Measurements from ENCODE around the gene SLC30A4. TPM values are rescaled to one million over a fixed set of nuclear protein-coding genes. Genes with fewer than 3 reads are reported as not detected.
A peak's percentile ranks its signal among the peaks of the same experiment; 100 is the strongest.

SLC30A4 gene, protein sequence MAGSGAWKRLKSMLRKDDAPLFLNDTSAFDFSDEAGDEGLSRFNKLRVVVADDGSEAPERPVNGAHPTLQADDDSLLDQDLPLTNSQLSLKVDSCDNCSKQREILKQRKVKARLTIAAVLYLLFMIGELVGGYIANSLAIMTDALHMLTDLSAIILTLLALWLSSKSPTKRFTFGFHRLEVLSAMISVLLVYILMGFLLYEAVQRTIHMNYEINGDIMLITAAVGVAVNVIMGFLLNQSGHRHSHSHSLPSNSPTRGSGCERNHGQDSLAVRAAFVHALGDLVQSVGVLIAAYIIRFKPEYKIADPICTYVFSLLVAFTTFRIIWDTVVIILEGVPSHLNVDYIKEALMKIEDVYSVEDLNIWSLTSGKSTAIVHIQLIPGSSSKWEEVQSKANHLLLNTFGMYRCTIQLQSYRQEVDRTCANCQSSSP
- 1 to 10 TPM; 5.4 to 8.1 (median 7.2) TPM for total RNA-seq

DNA sequence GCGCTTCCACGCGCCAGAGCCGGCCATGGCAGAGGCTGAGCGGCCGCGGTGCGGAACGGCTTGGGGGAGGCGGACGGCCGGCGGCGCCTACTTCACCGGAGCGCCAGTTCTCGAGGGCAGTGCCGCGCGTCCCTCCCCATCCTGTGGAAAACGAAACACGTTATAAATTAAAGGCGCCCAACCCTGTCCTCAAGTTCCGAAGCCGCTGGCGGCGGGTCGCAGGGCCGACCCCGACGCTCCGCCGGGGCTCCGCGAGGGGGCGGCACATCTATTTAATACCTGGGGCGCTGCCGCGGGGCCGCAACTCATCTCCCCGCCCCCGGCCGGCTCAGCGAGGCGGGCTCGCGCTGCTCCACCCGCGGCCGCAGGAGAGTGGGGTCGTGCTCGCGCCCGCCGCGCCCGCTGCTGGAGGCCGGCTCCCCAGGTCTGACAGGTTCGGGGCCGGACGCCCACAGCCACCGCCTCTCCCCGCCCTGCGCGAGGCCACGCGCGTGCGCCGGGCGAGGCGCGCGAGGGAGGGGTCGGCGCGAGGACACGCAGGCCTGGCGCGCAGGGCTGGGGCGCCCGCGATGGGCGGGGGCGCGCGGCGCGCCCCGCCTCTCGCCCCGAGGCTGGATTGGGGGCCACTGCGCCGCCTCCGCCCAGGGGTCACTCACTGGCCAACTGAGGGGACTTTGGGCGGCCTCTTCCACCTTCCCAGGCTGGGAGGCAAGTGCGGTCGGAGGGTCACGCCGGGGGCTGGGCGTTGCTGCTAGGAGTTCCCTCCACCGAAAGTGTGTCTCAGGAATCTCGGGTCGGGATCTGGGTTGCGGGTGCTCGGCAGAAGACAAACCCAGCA lies at the start of gene SLC30A4:
TSS of gene SLC30A4 (minus strand) at position 428 of the 838 bp plus-strand sequence. CDS start at position 27, 401 bp downstream.
- 0% methylated on average over 22 to 33 of the region's 106 CpGs for WGBS, 2 donors
- intact Hi-C loops (cut with DNase I; ENCODE audit: low total_unique reads): no loop called here
- TF ChIP-seq POLR2A (IDR thresholded peaks at IDR 0.05): no peak
- TF ChIP-seq, protein P1, sequence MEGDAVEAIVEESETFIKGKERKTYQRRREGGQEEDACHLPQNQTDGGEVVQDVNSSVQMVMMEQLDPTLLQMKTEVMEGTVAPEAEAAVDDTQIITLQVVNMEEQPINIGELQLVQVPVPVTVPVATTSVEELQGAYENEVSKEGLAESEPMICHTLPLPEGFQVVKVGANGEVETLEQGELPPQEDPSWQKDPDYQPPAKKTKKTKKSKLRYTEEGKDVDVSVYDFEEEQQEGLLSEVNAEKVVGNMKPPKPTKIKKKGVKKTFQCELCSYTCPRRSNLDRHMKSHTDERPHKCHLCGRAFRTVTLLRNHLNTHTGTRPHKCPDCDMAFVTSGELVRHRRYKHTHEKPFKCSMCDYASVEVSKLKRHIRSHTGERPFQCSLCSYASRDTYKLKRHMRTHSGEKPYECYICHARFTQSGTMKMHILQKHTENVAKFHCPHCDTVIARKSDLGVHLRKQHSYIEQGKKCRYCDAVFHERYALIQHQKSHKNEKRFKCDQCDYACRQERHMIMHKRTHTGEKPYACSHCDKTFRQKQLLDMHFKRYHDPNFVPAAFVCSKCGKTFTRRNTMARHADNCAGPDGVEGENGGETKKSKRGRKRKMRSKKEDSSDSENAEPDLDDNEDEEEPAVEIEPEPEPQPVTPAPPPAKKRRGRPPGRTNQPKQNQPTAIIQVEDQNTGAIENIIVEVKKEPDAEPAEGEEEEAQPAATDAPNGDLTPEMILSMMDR (IDR thresholded peaks at IDR 0.05): no peak
- peak within 1 kb of the TSS; percentile 76 for H3K4me3 ChIP-seq (ENCODE audit: low read depth, poor library complexity, severe bottlenecking)
- DNase-seq (ENCODE audit: low spot score in 2 of 2): peak; percentile 33 to 93

DNA sequence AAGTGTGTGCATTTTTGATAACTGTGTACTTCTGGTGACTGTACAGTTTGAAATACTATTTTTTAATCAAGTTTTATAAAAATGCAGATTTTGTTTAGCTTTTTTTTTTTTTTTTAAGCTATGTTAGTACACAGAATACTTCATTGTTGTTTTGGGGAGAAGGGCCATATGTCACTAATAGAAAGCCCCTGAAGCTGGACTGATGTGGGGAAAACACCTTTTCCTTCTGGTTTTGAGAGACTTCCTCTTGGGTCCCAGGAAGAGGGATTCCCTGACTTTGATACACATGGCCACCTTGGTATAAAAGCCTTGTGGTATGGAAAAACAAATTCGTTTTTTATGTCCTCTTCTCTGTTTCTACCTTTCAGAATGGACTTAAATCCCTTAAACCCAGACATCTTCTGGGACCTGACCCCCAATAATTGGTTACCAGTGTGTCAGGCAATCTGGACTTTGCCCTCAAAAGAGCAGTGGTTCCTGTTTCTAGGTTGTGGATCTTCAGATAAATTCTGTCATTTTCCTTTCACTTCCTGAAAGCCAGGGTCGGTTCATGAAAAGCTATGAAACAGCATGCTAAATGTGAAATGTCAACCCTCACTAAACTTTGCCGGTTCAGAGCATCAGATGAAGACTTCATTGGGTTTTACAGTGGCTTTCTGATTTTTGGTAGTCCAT lies 33.5 kb upstream of the SLC30A4 start:
- intact Hi-C loops (cut with DNase I; ENCODE audit: low total_unique reads): no loop called here
- no peak for DNase-seq (ENCODE audit: low spot score in 2 of 2)
- WGBS, 2 donors: 60% methylated on average over 3 of the region's 3 CpGs
- H3K4me3 ChIP-seq (ENCODE audit: low read depth, poor library complexity, severe bottlenecking): no peak overlapping the region
- TF ChIP-seq POLR2A (IDR thresholded peaks at IDR 0.05): no peak
- TF ChIP-seq, protein P1 (IDR thresholded peaks at IDR 0.05): no peak

DNA sequence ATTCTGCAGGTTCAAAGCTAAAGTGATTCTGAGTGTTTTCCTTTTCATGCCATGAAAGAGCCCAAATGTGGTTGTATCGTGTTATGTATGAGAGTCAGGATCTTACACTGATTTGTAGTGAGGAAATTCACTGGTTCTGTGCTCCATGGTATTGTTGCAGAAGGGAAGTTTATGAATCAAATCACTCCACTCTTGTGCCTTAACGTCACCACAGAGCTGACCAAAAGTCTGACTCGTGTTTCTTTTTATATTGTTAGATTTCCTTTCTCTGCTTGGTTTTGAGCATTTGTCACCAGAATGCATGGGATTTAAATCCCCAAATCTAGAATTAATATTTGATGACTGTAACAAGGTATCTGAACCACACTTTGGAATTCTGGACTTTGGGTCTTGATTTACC lies 29.1 kb upstream of the SLC30A4 start:
- TF ChIP-seq POLR2A (IDR thresholded peaks at IDR 0.05): no peak
- TF ChIP-seq, protein P1 (IDR thresholded peaks at IDR 0.05): no peak
- H3K4me3 ChIP-seq (ENCODE audit: low read depth, poor library complexity, severe bottlenecking): no peak overlapping the region
- intact Hi-C loops (cut with DNase I; ENCODE audit: low total_unique reads): no loop called here
- WGBS, 2 donors: 63 to 79% methylated on average over 3 of the region's 3 CpGs
- no peak for DNase-seq (ENCODE audit: low spot score in 2 of 2)

DNA sequence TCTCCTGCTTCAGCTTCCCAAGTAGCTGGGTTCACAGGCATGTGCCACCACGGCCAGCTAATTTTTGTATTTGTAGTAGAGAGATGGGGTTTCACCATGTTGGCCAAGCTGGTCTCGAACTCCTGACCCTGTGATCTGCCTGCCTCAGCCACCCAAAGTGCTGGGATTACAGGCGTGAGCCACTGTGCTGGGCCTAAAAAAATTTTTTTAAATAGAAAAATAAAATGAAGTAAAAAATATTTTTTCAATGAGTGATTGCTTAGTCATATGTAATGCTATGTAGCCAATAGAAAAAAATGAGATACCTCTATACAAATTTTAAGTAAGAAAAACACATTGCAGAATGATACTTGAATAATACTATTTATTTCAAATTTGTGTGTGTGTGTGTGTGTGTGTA lies 27.9 kb upstream of the SLC30A4 start:
- TF ChIP-seq POLR2A (IDR thresholded peaks at IDR 0.05): no peak
- TF ChIP-seq, protein P1 (IDR thresholded peaks at IDR 0.05): no peak
- H3K4me3 ChIP-seq (ENCODE audit: low read depth, poor library complexity, severe bottlenecking): no peak overlapping the region
- intact Hi-C loops (cut with DNase I; ENCODE audit: low total_unique reads): no loop called here
- no peak for DNase-seq (ENCODE audit: low spot score in 2 of 2)
- 54 to 80% methylated on average over 3 of the region's 3 CpGs for WGBS, 2 donors

DNA sequence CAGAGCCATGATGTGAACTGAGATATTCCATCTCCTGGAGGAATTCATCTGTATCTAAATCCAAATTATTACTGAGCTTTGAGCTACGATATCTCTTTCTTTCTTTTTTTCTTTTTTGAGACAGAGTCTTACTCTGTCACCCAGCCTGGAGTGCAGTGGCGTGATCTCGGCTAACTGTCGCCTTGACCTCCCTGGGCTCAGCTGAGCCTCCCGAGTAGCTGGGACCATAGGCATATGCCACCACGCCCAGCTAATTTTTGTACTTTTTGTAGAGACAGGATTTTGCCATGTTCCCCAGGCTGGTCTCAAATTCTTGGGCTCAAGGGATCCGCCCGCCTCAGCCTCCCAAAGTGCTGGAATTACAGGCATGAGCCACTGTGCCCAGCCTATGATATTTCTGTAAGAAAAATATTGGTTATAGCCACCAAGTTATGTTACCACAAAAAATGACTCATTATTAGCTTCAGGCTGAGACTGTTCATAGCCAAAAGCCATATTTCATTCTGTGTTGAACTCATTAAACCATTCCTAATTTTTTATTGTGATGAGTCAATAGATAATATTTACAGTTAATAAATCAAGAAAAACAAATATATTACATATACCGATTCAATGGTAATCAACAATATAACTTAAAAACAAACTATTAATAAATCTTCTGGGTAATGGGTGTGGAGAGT lies 27.1 kb upstream of the SLC30A4 start:
- intact Hi-C loops (cut with DNase I; ENCODE audit: low total_unique reads): no loop called here
- TF ChIP-seq, protein P1 (IDR thresholded peaks at IDR 0.05): no peak
- TF ChIP-seq POLR2A (IDR thresholded peaks at IDR 0.05): no peak
- DNase-seq (ENCODE audit: low spot score in 2 of 2): no peak
- 43 to 54% methylated on average over 9 of the region's 9 CpGs for WGBS, 2 donors
- H3K4me3 ChIP-seq (ENCODE audit: low read depth, poor library complexity, severe bottlenecking): no peak overlapping the region
